Stimulated activated CD4-positive, alpha-beta T cell treated with anti-CD3 and anti-CD28 coated beads, Interleukin-1b, Interleukin-23, amount 100 ng/mL, for 4 hours (primary cell): ENCODE data around the gene PLA2G4D.

Source experiments
- DNase-seq, 2 donors: peaks; one replicate each; pipeline ENCODE4 v3.0.0-alpha.2; 2020; ENCODE audit warnings: low read depth in 2 of 2

Gene PLA2G4D

GRCh38 chr15:42094512-42094963 lies at the start of gene PLA2G4D:
Gene PLA2G4D, minus strand, starts transcription at chr15:42094562. Its CDS starts 103 bp downstream, at chr15:42094459.
- DNase-seq: no peak

- no peak for DNase-seq
Measured at GRCh38 chr15:42143356-42143755, 49.0 kb upstream of the PLA2G4D start.

GRCh38 chr15:42141795-42142667 lies 47.7 kb upstream of the PLA2G4D start:
- DNase-seq: no peak

- no peak for DNase-seq
Measured at GRCh38 chr15:42141246-42141645, 46.9 kb upstream of the PLA2G4D start.

GRCh38 chr15:42140383-42141070 lies 46.2 kb upstream of the PLA2G4D start:
- no peak for DNase-seq

- DNase-seq: no peak
Measured at GRCh38 chr15:42139596-42139995, 45.2 kb upstream of the PLA2G4D start.

GRCh38 chr15:42138968-42139386 lies 44.6 kb upstream of the PLA2G4D start:
- no peak for DNase-seq

GRCh38 chr15:42138411-42138810 lies 44.0 kb upstream of the PLA2G4D start:
- DNase-seq: no peak

- DNase-seq: peak in 1 of 2 donors; percentile 3
Measured at GRCh38 chr15:42137461-42138261, 43.3 kb upstream of the PLA2G4D start.

- no peak for DNase-seq
Measured at GRCh38 chr15:42136513-42136912, 42.2 kb upstream of the PLA2G4D start.

GRCh38 chr15:42135351-42135750 lies 41.0 kb upstream of the PLA2G4D start:
- DNase-seq: no peak

GRCh38 chr15:42134617-42135245 lies 40.4 kb upstream of the PLA2G4D start:
- no peak for DNase-seq

GRCh38 chr15:42133886-42134502 lies 39.6 kb upstream of the PLA2G4D start:
- DNase-seq: peak; percentile 23 to 50

- DNase-seq: no peak
Measured at GRCh38 chr15:42133356-42133755, 39.0 kb upstream of the PLA2G4D start.

- DNase-seq: no peak
Measured at GRCh38 chr15:42131826-42132806, 37.8 kb upstream of the PLA2G4D start.

GRCh38 chr15:42131006-42131405 lies 36.6 kb upstream of the PLA2G4D start:
- DNase-seq: no peak

GRCh38 chr15:42130246-42130986 lies 36.1 kb upstream of the PLA2G4D start:
- DNase-seq: no peak

GRCh38 chr15:42129364-42129763 lies 35.0 kb upstream of the PLA2G4D start:
- DNase-seq: no peak

GRCh38 chr15:42128476-42128875 lies 34.1 kb upstream of the PLA2G4D start:
- DNase-seq: no peak
